ENCODE results near the gene PACRG.

Gene PACRG

GRCh38 chr6:163001330-163001729, 273.6 kb downstream of the PACRG start:
- ATAC-seq = peak; percentile 59

GRCh38 chr6:163008186-163008585, 280.4 kb downstream of the PACRG start:
- H3K9me3 Mint-ChIP-seq = peaks cover 9% of the 10 kb centered on the region
- no peaks in the 10 kb centered on the region for H3K4me1 Mint-ChIP-seq
- no peaks in the 10 kb centered on the region for H3K36me3 Mint-ChIP-seq
- ATAC-seq = no peak
- H3K4me3 Mint-ChIP-seq = no peak overlapping the region
- no peak for DNase-seq (ENCODE audit: low spot score in 2 of 2)
- H3K27ac Mint-ChIP-seq = no peak overlapping the region

More at GRCh38 chr6:163001330-163001729, 273.6 kb downstream of the PACRG start:
- Mint-ChIP-seq H3K27ac (no peak overlapping the region), H3K36me3 (no peaks in the 10 kb centered on the region), H3K9me3 (peaks cover 8% of the 10 kb centered on the region), H3K4me1 (no peaks in the 10 kb centered on the region), H3K4me3 (no peak overlapping the region)
- DNase-seq (ENCODE audit: low spot score in 2 of 2) = no peak

- Mint-ChIP-seq H3K4me1 (no peaks in the 10 kb centered on the region), H3K4me3 (no peak overlapping the region), H3K36me3 (no peaks in the 10 kb centered on the region), H3K27ac (no peak overlapping the region), H3K9me3 (peaks cover 9% of the 10 kb centered on the region)
- DNase-seq (ENCODE audit: low spot score in 2 of 2) (no peak), ATAC-seq (no peak)
Measured at GRCh38 chr6:163008626-163009025, 280.9 kb downstream of the PACRG start.

GRCh38 chr6:163010145-163010544, 282.4 kb downstream of the PACRG start:
- H3K4me3 Mint-ChIP-seq = no peak overlapping the region
- H3K4me1 Mint-ChIP-seq = no peaks in the 10 kb centered on the region
- peaks cover 6% of the 10 kb centered on the region for H3K9me3 Mint-ChIP-seq

GRCh38 chr6:163014736-163015135, 287.0 kb downstream of the PACRG start:
- Mint-ChIP-seq H3K4me3 (no peak overlapping the region), H3K4me1 (no peaks in the 10 kb centered on the region), H3K36me3 (no peaks in the 10 kb centered on the region), H3K9me3 (peaks cover 6% of the 10 kb centered on the region), H3K27ac (no peak overlapping the region)
- DNase-seq (ENCODE audit: low spot score in 2 of 2) = no peak
- ATAC-seq = no peak

More at GRCh38 chr6:163010145-163010544, 282.4 kb downstream of the PACRG start:
- Mint-ChIP-seq H3K27ac (no peak overlapping the region), H3K36me3 (no peaks in the 10 kb centered on the region)
- ATAC-seq (no peak), DNase-seq (ENCODE audit: low spot score in 2 of 2) (no peak)

- ATAC-seq = no peak
- Mint-ChIP-seq H3K4me1 (peaks cover 8% of the 10 kb centered on the region), H3K9me3 (peaks cover 12% of the 10 kb centered on the region), H3K27ac (no peak overlapping the region), H3K36me3 (no peaks in the 10 kb centered on the region), H3K4me3 (no peak overlapping the region)
- no peak for DNase-seq (ENCODE audit: low spot score in 2 of 2)
Measured at GRCh38 chr6:163017801-163018200, 290.0 kb downstream of the PACRG start.

- Mint-ChIP-seq H3K4me1 (peaks cover 8% of the 10 kb centered on the region), H3K4me3 (no peak overlapping the region), H3K27ac (no peak overlapping the region), H3K9me3 (peaks cover 20% of the 10 kb centered on the region), H3K36me3 (no peaks in the 10 kb centered on the region)
- ATAC-seq (no peak), DNase-seq (ENCODE audit: low spot score in 2 of 2) (no peak)
Measured at GRCh38 chr6:163019926-163020325, 292.2 kb downstream of the PACRG start.

- H3K9me3 Mint-ChIP-seq = peaks cover 20% of the 10 kb centered on the region
- H3K36me3 Mint-ChIP-seq = no peaks in the 10 kb centered on the region
- ATAC-seq = peak; percentile 39
- H3K4me3 Mint-ChIP-seq = no peak overlapping the region
- H3K4me1 Mint-ChIP-seq = peaks cover 8% of the 10 kb centered on the region
- no peak overlapping the region for H3K27ac Mint-ChIP-seq
- no peak for DNase-seq (ENCODE audit: low spot score in 2 of 2)
Measured at GRCh38 chr6:163021054-163021453, 293.3 kb downstream of the PACRG start.

- Mint-ChIP-seq H3K4me3 (no peak overlapping the region), H3K36me3 (no peaks in the 10 kb centered on the region), H3K4me1 (peaks cover 8% of the 10 kb centered on the region), H3K9me3 (peaks cover 17% of the 10 kb centered on the region), H3K27ac (no peak overlapping the region)
- ATAC-seq (no peak), DNase-seq (ENCODE audit: low spot score in 2 of 2) (no peak)
Measured at GRCh38 chr6:163023700-163024099, 295.9 kb downstream of the PACRG start.

GRCh38 chr6:163026893-163027292, 299.1 kb downstream of the PACRG start:
- ATAC-seq = no peak
- H3K4me1 Mint-ChIP-seq = no peaks in the 10 kb centered on the region
- H3K36me3 Mint-ChIP-seq = no peaks in the 10 kb centered on the region
- no peak overlapping the region for H3K27ac Mint-ChIP-seq
- H3K4me3 Mint-ChIP-seq = no peak overlapping the region
- H3K9me3 Mint-ChIP-seq = peaks cover 8% of the 10 kb centered on the region
- no peak for DNase-seq (ENCODE audit: low spot score in 2 of 2)

GRCh38 chr6:163030980-163031379, 303.2 kb downstream of the PACRG start:
- H3K9me3 Mint-ChIP-seq = peaks cover 2% of the 10 kb centered on the region
- H3K36me3 Mint-ChIP-seq = no peaks in the 10 kb centered on the region
- no peak overlapping the region for H3K4me3 Mint-ChIP-seq

GRCh38 chr6:163031931-163032330, 304.2 kb downstream of the PACRG start:
- Mint-ChIP-seq H3K4me3 (no peak overlapping the region), H3K4me1 (no peaks in the 10 kb centered on the region), H3K27ac (no peak overlapping the region), H3K36me3 (no peaks in the 10 kb centered on the region), H3K9me3 (peaks cover 2% of the 10 kb centered on the region)
- ATAC-seq (no peak), DNase-seq (ENCODE audit: low spot score in 2 of 2) (no peak)

More at GRCh38 chr6:163030980-163031379, 303.2 kb downstream of the PACRG start:
- Mint-ChIP-seq H3K27ac (no peak overlapping the region), H3K4me1 (no peaks in the 10 kb centered on the region)
- DNase-seq (ENCODE audit: low spot score in 2 of 2) (no peak), ATAC-seq (no peak)

GRCh38 chr6:163036160-163036645, 308.4 kb downstream of the PACRG start:
- Mint-ChIP-seq H3K36me3 (no peaks in the 10 kb centered on the region), H3K4me1 (no peaks in the 10 kb centered on the region), H3K4me3 (no peak overlapping the region), H3K27ac (no peak overlapping the region), H3K9me3 (peaks cover 4% of the 10 kb centered on the region)
- ATAC-seq (no peak), DNase-seq (ENCODE audit: low spot score in 2 of 2) (no peak)

- Mint-ChIP-seq H3K9me3 (peaks cover 4% of the 10 kb centered on the region), H3K4me1 (no peaks in the 10 kb centered on the region), H3K27ac (no peak overlapping the region), H3K36me3 (no peaks in the 10 kb centered on the region), H3K4me3 (no peak overlapping the region)
- ATAC-seq = no peak
- no peak for DNase-seq (ENCODE audit: low spot score in 2 of 2)
Measured at GRCh38 chr6:163038317-163038716, 310.5 kb downstream of the PACRG start.

- ATAC-seq = no peak
- Mint-ChIP-seq H3K4me1 (no peaks in the 10 kb centered on the region), H3K27ac (no peak overlapping the region), H3K9me3 (peaks cover 8% of the 10 kb centered on the region), H3K4me3 (no peak overlapping the region), H3K36me3 (no peaks in the 10 kb centered on the region)
- no peak for DNase-seq (ENCODE audit: low spot score in 2 of 2)
Measured at GRCh38 chr6:163048345-163048744, 320.6 kb downstream of the PACRG start.

GRCh38 chr6:163053667-163054344, 326.0 kb downstream of the PACRG start:
- ATAC-seq (no peak), DNase-seq (ENCODE audit: low spot score in 2 of 2) (no peak)
- Mint-ChIP-seq H3K4me3 (no peak overlapping the region), H3K9me3 (peaks cover 8% of the 10 kb centered on the region), H3K4me1 (no peaks in the 10 kb centered on the region), H3K36me3 (no peaks in the 10 kb centered on the region), H3K27ac (no peak overlapping the region)
